ENCODE data around the gene CNTFR. TPM values are rescaled to one million over a fixed set of nuclear protein-coding genes. Genes with fewer than 3 reads are reported as not detected.

The CNTFR gene, protein sequence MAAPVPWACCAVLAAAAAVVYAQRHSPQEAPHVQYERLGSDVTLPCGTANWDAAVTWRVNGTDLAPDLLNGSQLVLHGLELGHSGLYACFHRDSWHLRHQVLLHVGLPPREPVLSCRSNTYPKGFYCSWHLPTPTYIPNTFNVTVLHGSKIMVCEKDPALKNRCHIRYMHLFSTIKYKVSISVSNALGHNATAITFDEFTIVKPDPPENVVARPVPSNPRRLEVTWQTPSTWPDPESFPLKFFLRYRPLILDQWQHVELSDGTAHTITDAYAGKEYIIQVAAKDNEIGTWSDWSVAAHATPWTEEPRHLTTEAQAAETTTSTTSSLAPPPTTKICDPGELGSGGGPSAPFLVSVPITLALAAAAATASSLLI
- total RNA-seq (2021; fragmentation: NEBNext Ultra II Directional; extraction: Animal tissue kit (Norgen Biotek cat#: 25700)) (1.2 and 1.5 TPM in 2 replicates), polyA plus RNA-seq (2011; rRNA removed) (4.2 and 5.4 TPM in 2 replicates), polyA minus RNA-seq (2011; rRNA and poly(A)+ RNA removed) (0.90 and 1.2 TPM in 2 replicates)
- polyA plus RNA-seq (2011; cell fraction: cytosol; rRNA removed): 1.8 TPM
- 2.7 TPM for polyA plus RNA-seq (2011; cell fraction: nucleus; rRNA removed)
- 1.1 to 3.0 TPM (median 1.6 TPM) in 4 replicates for polyA plus RNA-seq (2012, experiment 1 of 2)
- 1.2 TPM for polyA plus RNA-seq (2012, experiment 2 of 2)
- polyA plus RNA-seq (2013, experiment 1 of 2): 1.5 TPM
- polyA plus RNA-seq (2013, experiment 2 of 2): 1.6 TPM
- polyA minus RNA-seq (2011; cell fraction: cytosol; rRNA and poly(A)+ RNA removed): 1.1 TPM
- polyA minus RNA-seq (2011; cell fraction: nucleus; rRNA and poly(A)+ RNA removed): 0.30 TPM
- long read RNA-seq, experiment 1, partial matches to known transcripts: 2 of 2 reads
- long read RNA-seq, experiment 1, other reads (novel, unspliced or antisense): 0 of 2 reads
- long read RNA-seq, experiment 2: 0 reads

- peak within 1 kb of the TSS; percentile 75; the same call in 1 of the 2 replicates for H2BK12ac ChIP-seq (ENCODE audit: low read depth, low read length)
- H3K4me3 ChIP-seq (ENCODE audit: extremely low read depth in 1 of 4, insufficient read depth in 2 of 4, low read depth in 3 of 4, low read length in 4 of 4): peak within 1 kb of the TSS; percentile 36 to 74 (median 52)
- H2BK15ac ChIP-seq (ENCODE audit: low read length): peak within 1 kb of the TSS; percentile 72; the same call in 1 of the 2 replicates
- H3K4me1 ChIP-seq (replicated peaks in 1 of 4; ENCODE audit: control insufficient read depth in 3 of 4, insufficient read depth in 4 of 4, low read length in 3 of 4): peaks cover 10 to 43% (median 23%) of the 10 kb centered on the region in 4 experiments
- no peak within 1 kb of the TSS for H3K56ac ChIP-seq (replicated peaks; ENCODE audit: insufficient read length, low read depth, low read length)
- peak within 1 kb of the TSS; percentile 84 for H3K18ac ChIP-seq (ENCODE audit: extremely low read depth, low read length)
- H3K9ac ChIP-seq (replicated peaks in 1 of 4; ENCODE audit: extremely low read depth in 1 of 4, low read depth in 3 of 4, low read length in 3 of 4): no peak within 1 kb of the TSS
- H4K20me1 ChIP-seq (replicated peaks in 1 of 2; ENCODE audit: control insufficient read depth in 1 of 2, insufficient read depth in 2 of 2, low read length in 2 of 2): peaks cover 11 to 12% of the 10 kb centered on the region in 2 experiments
- peak within 1 kb of the TSS; percentile 19; the same call in 1 of the 2 replicates for H2AFZ ChIP-seq (ENCODE audit: low read length)
- no peaks in the 10 kb centered on the region for H3K79me2 ChIP-seq (ENCODE audit: control insufficient read depth in 1 of 2, insufficient read depth in 2 of 2, low read length in 2 of 2)
- no peak within 1 kb of the TSS for H2BK120ac ChIP-seq (replicated peaks; ENCODE audit: low read depth, low read length)
- peaks cover 0 to 9% (median 0%) of the 10 kb centered on the region in 4 experiments; a peak in 1 of 8 replicates for H3K36me3 ChIP-seq (ENCODE audit: control insufficient read depth in 2 of 4, insufficient read depth in 4 of 4, low read length in 3 of 4)
- peak within 1 kb of the TSS; percentile 52 for H4K8ac ChIP-seq (ENCODE audit: extremely low read depth, insufficient read depth, low read length)
- H2AK5ac ChIP-seq (ENCODE audit: low read depth, low read length): no peak within 1 kb of the TSS
- CTCF ChIA-PET (ENCODE audit: partially characterized antibody): interaction anchor here (0.7 to 3.8 kb wide), 7 partner anchors 8 to 43 kb away, joined by 3 to 37 read pairs (median 15); no protein-coding TSS in a partner anchor
- no peak within 1 kb of the TSS for H4K91ac ChIP-seq (replicated peaks; ENCODE audit: insufficient read length, low read length)
- WGBS, 2 experiments (ENCODE audit: extremely low coverage in 1 of 2, insufficient coverage in 1 of 2, insufficient read length in 1 of 2, insufficient replicate concordance in 2 of 2, low coverage in 1 of 2, low lambda C conversion rate in 2 of 2, missing lambda C conversion rate in 1 of 2): 1% methylated on average over 32 of the region's 104 CpGs; no CpG with 5 or more reads in 1 of the 2 experiments
- no peak within 1 kb of the TSS for H2BK5ac ChIP-seq (ENCODE audit: low read depth, low read length)
- FAIRE-seq (no peak), DNase-seq (ENCODE audit: low read depth in 1 of 2, low spot score in 2 of 2) (no peak)
- POLR2A ChIA-PET (ENCODE audit: partially characterized antibody): interaction anchor here (3.4 kb wide), 1 partner anchor 11 kb away, joined by 25 read pairs; no protein-coding TSS in a partner anchor
- peaks cover 0 to 4% of the 10 kb centered on the region in 2 experiments; a peak in 1 of 4 replicates for H3K9me3 ChIP-seq (ENCODE audit: insufficient read depth in 2 of 2, low read depth in 1 of 2, low read length in 1 of 2)
- H3K23ac ChIP-seq (ENCODE audit: insufficient read length): no peak within 1 kb of the TSS
- peak within 1 kb of the TSS; percentile 76 to 85 for H3K4me2 ChIP-seq (ENCODE audit: insufficient read depth in 1 of 2, low read depth in 2 of 2, low read length in 2 of 2)
- H3K27ac ChIP-seq (ENCODE audit: low read depth, low read length): no peak within 1 kb of the TSS
- no peak within 1 kb of the TSS for H4K5ac ChIP-seq (ENCODE audit: insufficient read length, low read depth, low read length)
- H2BK20ac ChIP-seq (ENCODE audit: low read length): 0 out of 2 replicates have a peak within 1 kb of the TSS, but pooled peaks have one; percentile 18
- no peak within 1 kb of the TSS for H3K4ac ChIP-seq (replicated peaks; ENCODE audit: insufficient read length, low read depth, low read length)
- peaks cover 76 to 96% (median 91%) of the 10 kb centered on the region in 4 experiments for H3K27me3 ChIP-seq (replicated peaks in 1 of 4; ENCODE audit: control insufficient read depth in 3 of 4, extremely low read depth in 1 of 4, insufficient read depth in 3 of 4, low read length in 3 of 4)
- H3K23me2 ChIP-seq (ENCODE audit: low read depth, low read length): peaks cover 15% of the 10 kb centered on the region
- H3K79me1 ChIP-seq (ENCODE audit: low read depth, low read length): no peaks in the 10 kb centered on the region
- H3K14ac ChIP-seq (ENCODE audit: insufficient read length): no peak within 1 kb of the TSS
- TF ChIP-seq SUZ12 (IDR thresholded peaks at IDR 0.05; ENCODE audit: low read length): peak; percentile 34
- peak; percentile 44 for TF ChIP-seq RNF2 (IDR thresholded peaks at IDR 0.05; ENCODE audit: borderline replicate concordance, low read depth, low read length, missing control alignments, poor library complexity, severe bottlenecking)
- TF ChIP-seq CTBP2 (IDR thresholded peaks at IDR 0.05; ENCODE audit: borderline replicate concordance, insufficient read depth, insufficient read length, low read length): peak; percentile 96
- TF ChIP-seq ASH2L (IDR thresholded peaks at IDR 0.05; ENCODE audit: low read length): peak; percentile 56
- no peak for TF ChIP-seq KDM1A (IDR thresholded peaks at IDR 0.05; ENCODE audit: borderline replicate concordance, low read length)
- no peak for TF ChIP-seq SP4 (IDR thresholded peaks at IDR 0.05; ENCODE audit: low read length)
These were observed at the start of gene CNTFR for GRCh38 chr9:34589636-34590380. CNTFR (minus strand) TSS chr9:34589724; CDS start chr9:34568981, 20,743 bp downstream.

Data from H1 (cell line).